Amygdala (tissue), 56 donors: ENCODE data around the gene MID2.
"Not testable (repeated sequence)": the region's sequence is repeated elsewhere in the genome, so short reads cannot be mapped to it uniquely, and the experiment has no call there.

Experiments used
- DNase-seq, 56 donors: peaks; one replicate each; lab custom pipeline; 2025; lab: John Stamatoyannopoulos, UW

MID2 gene, protein sequence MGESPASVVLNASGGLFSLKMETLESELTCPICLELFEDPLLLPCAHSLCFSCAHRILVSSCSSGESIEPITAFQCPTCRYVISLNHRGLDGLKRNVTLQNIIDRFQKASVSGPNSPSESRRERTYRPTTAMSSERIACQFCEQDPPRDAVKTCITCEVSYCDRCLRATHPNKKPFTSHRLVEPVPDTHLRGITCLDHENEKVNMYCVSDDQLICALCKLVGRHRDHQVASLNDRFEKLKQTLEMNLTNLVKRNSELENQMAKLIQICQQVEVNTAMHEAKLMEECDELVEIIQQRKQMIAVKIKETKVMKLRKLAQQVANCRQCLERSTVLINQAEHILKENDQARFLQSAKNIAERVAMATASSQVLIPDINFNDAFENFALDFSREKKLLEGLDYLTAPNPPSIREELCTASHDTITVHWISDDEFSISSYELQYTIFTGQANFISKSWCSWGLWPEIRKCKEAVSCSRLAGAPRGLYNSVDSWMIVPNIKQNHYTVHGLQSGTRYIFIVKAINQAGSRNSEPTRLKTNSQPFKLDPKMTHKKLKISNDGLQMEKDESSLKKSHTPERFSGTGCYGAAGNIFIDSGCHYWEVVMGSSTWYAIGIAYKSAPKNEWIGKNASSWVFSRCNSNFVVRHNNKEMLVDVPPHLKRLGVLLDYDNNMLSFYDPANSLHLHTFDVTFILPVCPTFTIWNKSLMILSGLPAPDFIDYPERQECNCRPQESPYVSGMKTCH

DNA sequence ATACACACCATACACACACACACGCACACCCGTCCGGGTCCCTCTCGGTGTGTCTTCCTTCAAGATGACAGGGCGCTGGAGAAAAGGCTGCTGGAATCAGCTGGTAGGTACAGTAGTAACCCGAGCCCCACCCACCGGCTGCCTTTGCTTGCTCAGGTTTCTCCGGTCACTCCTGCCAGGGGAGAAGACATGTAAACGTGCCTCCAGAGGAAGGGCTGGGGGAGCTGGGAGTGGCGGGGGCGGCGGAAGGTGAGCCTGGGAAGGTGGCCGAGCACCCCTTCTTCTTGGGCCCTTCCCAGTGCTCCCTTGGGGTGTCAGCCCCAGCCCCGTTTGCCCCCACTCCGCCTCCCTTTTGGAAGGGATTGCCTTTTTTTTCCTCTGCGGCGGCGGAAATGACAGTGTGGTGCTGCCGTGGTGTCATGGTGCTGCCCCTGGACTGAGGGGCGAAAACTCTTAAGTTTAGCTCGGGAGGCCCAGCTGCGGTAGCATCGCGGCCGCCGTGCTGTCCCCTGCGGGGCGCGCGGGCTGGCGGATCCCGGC is at the start of gene MID2:
TSS of gene MID2 (plus strand) at position 169 of the 540 bp plus-strand sequence. CDS start 561 bp downstream, outside the sequence.
- DNase-seq: peak in 24 of 56 donors; percentile 0 to 39 (median 8)

DNA sequence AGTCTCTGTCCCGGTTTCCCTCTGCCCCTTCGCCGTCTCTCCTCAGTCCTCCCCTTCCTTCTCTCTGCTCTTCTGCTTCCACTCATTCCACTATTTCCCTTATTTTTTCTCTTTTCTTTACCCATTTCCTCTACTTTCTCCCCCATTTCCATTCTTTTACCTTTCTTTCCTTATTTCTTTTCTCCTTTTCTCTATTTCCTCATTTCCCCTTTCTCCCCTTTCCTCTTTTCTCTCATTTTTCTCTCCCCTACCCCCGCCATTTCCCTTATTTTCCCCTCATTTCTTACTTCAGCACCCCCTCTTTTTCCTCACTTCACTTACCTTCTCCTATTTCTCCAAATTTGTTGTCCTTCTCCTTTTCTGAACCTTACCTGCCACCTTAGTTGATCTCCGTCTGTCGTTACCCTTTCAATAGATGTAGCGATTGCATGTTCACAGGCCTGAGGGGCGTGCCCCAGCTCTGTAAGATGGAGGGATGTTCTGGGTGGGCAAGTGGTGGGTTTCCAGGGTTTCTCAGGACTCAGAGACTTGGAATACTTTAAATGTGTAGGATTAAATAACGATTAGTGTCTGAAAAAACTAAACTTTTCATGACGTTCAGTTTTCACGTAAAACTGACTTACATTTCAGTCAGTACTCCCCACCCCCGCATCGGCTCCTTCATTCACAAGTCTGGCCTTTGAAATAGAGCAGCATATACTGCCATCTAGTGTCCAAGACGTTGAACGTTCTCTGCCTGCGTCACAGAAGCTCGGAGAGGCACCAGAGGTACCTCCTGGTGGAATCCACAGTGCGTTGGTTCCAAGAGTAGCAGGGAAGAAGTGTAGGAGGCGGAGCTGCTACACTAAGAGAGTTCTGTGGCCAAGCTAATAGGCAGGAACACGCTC is 48.8 kb upstream of the MID2 start:
- DNase-seq: peak in 52 of 56 donors; percentile 1 to 85 (median 49)

DNA sequence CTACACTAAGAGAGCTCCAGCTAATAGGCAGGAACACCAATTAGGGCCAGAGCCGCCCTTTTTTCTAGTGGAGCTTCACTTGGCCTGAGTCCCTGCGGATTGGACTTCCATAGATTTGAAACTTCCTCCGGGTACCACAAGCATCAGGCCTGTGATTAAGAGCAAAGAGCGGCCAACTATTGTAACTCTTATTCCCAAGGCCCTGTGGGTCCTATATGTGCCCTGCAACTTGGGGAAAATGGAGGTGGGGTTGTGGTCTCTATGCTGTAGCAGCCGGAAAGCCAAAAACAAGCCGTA is 48.2 kb upstream of the MID2 start, which contains the start of gene NCBP2L:
TSS of gene NCBP2L (plus strand) at position 198 of the 297 bp plus-strand sequence. CDS start 16,488 bp downstream, outside the sequence.
- DNase-seq: no peak

DNA sequence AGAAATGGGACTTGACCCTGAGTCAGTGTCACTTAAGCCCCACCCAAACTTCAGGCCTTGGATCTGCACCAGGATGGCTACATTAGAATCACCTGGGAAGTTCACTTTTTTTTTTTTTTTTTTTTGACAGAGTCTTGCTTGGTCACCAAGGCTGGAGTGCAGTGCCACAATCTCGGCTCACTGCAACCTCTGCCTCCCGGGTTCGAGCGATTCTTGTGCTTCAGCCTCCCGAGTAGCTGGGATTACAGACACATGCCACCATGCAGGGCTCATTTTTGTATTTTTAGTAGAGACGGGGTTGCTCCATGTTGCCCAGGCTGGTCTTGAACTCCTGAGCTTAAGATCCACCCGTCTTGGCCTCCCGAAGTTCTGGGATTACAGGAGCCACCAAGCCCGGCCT is 45.1 kb upstream of the MID2 start:
- DNase-seq: no peak

DNA sequence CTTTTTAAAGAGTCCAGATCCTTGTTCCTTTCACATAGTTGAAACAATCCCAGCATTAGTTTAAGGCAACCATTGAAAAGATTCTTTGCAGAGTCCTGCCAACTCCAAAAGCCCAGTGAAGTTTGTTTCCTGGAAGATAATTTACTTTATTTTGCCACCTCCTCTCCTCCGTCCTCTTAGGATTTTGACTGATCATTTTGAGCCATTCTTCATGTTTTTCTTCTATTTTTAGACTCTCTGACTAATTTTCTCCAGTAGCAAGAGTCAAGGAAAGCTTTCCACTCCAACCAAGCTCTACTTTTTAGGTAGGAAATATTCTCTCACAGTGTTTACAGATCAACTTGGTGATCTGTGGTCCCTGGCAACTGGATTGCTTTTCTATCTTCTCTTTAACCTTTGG is 37.8 kb upstream of the MID2 start:
- DNase-seq: no peak

DNA sequence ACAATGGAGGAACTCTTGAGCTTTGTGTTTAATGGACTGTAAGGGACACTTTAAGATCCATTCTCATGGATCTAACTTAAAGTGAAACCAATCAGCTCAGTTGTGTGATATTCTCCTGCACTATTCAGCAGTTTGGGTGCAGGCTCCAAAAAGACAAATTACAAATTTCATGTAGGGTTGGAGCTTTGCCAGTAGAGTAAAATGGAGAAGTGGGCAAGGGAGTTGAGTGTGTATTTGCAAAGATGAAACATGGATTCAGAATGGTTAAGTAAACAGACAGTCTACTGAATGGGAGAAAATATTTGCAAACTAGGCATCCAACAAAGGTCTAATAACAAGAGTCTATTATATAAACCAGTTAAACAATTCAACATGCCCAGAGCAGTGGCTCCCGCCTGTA is 21.2 kb upstream of the MID2 start:
- DNase-seq: no peak

DNA sequence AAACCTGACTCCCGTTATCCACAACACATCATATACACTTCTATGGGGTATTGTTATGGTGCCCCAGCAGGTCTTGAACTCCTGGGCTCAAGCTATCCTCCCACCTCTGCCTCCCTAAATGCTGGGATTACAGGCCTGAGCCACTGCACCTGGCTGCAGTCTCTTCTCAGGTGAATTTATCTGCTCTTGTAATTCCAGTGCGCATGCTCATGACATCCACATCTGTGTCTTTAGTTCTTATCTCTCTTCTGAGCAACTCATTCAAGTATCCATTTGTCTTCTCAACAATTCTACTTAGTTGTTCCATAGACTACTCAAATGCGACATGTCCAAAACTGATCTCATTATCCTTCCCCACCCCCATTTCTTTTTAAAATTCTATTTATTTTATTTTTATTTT is 20.5 kb upstream of the MID2 start:
- no peak for DNase-seq

DNA sequence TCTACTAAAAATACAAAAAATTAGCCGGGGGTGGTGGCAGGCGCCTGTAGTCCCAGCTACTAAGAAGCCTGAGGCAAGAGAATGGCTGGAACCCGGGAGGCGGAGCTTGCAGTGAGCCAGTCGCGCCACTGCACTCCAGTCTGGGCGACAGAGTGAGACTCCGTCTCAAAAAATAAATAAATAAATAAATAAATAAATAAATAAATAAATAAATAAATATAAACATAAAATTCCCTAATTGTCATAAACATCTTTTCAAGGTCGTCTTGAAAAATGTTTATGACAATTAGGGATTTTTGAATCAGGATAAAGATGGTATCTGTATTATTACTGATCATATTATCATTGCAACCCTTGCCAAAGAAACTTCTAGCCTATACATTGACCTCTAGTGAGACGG is 15.6 kb upstream of the MID2 start:
- DNase-seq: not testable (repeated sequence)

DNA sequence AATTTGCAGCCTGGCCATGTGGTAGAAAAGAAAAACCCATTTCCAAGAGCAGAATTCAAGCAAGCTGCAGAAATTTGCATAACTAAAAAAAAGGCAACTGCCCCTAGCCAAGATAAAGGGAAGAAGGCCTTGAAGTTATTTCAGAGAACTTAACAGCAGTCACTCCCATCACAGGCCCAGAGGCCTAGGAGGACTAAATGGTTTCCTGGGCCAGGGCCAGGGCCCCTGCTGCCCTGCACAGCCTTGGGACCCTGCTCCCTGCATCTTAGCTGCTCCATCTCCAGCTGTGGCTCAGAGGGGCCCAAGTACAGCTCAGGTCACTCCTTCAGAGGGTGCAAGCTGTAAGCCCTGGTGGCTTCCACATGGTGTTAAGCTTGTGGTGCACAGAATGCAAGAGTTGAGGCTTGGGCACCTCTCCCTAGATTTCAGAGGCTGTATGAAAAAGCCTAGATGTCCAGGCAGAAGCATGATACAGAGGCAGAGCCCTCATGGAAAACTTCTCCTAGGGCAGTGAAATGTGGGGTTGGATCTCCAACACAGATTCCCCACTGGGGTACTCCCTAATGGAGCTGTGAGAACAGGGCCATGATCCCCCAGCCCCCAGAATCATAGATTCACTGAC is 6.7 kb upstream of the MID2 start:
- DNase-seq: no peak

DNA sequence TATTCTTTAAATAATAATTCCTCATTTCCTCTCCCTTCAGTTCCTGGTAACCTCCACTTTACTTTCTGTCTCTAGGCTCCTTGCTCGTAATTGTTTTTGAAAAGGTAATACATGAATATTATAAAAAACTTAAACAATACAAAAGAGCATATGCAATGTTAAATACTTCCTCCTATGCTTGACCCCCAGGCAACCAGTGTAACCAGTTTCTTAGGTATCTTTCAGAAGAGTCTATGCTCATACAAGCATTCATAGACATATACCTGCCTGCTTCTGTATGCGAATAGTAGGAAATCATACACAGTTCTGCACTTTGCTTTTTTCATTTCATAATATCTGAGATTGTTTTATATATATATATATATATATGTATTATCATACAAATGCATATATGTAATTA is 2.6 kb upstream of the MID2 start:
- DNase-seq: no peak

DNA sequence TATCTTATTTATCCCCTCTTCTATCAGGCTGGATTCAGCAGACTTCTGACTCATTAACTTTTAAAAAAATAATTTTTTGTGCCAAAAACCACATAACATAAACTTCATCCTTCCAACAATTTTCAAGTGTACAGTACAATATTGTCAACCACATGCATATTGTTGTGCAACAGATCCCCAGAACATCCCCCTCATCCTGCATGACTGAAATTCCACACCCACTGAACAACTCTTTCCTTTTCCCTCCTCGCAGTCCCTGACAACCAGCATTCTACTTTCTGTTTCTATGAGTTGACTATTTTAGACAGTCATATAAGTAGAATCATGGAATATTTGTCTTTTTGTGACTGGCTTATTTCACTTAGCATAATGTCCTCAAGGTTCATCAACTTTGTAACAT is 2.2 kb upstream of the MID2 start:
- DNase-seq: peak in 1 of 56 donors; percentile 6

DNA sequence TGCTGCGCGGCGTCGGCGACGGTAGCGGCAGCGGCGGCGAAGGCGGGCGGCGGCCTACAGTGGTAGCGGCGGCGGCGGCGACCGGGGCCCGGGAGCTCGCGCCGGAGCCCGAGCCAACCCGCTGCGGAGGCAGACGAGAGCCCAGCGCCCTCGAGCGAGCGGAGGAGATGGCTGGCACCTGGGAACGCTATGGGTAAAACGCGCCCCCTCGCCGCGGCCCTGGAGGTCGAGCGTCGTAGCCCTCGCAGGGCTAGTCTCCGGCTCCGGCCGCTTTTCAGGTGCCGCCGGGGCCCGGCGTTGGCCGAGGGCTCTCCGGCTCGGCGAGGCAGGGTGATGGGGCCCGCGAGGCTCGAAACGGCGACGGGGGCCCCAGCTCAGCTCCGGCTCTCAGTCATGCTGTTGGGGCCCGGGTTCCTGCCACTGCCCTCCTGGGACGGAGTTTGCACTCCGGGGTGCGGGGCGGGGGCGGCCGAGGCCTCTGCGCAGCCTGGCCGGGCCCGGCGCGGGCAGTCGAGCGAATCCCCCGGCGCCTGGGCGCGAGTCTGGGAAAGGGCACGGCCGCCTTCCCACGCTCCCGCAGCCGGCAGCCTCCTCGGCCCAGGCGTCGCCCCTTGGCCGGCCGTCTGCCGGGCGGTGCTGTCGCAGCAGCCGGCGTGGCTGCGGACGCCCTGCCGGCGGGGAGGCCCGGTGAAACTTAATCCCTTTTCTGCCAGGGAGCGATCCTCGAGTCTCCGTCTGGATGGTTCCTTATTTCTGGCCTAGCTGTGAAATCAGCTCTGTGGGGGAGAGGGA is 768 bp downstream of the MID2 start:
- peak in 32 of 56 donors; percentile 0 to 51 (median 10) for DNase-seq

DNA sequence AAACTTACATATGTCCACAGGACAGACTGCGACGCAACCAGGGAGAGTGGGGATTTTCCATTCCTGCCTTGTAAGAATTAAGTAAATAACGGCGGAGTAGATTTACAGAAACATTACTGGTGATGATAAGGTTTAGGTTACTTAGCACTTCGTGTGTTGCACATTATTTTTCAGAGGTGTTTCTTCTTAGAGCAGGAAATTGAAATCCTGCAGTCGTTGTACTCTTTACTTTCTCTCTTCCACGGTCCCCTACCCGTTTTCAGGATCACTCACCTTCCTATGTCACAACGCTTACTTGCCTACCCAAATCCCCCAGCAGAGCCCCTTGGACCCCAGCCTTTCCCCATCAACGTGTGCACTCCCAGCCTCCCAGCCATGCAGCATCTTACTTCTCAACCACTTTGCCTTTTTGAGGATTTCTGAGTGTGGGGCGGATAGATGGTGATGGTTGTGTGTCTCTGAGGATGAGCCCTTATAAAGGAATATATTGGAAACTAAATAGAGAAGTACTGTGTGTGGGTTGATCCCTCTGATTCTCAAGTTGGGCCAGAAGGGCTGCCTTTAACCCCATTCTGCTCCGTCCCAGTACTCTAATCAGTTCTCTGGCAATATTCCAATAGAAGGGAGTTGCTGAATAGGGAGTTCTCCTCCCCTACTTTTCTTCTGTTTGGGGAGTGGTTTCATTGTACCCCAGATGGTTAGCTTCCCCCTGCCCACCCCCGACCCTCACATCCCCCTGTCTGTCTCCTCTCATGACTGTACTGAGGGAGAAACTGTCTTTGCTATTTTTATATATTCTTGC is 1.6 kb downstream of the MID2 start:
- peak in 1 of 56 donors; percentile 0 for DNase-seq

DNA sequence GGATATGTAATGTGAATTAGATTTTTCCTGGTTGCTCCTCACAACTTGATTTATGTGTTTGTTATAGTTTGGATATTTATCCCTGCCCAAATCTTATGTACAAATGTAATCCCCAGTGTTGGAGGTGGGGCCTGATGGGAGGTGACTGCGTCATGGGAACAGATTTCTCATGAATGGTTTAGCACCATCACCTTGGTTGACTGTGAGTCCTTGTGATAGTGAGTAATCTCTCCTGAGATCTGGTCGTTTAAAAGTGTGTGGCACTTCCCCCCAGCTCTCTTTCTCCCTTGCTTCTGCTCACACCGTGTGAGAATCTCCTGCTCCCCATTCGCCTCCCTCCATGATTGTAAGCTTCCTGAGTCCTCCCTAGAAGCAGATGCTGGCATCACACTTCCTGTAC is 2.2 kb downstream of the MID2 start:
- no peak for DNase-seq

DNA sequence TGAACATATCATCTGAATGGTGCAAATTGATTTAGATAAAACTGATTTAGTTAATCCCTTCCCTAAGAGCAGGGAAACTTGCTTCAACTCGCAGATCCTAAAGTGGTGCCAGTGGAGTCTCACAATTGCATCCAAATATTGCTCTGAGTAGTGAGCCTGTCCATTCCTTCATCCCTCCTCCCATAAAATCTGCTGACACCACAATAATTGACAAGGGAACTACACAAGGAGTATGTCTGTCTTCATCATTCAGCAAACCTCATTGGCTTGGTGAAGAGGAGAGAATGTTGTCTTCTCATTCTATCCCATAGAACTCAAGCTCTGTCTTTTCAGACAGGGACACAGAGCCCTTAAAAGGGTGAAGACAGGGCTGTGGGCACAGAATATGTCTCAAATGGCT is 4.2 kb downstream of the MID2 start:
- DNase-seq: no peak

DNA sequence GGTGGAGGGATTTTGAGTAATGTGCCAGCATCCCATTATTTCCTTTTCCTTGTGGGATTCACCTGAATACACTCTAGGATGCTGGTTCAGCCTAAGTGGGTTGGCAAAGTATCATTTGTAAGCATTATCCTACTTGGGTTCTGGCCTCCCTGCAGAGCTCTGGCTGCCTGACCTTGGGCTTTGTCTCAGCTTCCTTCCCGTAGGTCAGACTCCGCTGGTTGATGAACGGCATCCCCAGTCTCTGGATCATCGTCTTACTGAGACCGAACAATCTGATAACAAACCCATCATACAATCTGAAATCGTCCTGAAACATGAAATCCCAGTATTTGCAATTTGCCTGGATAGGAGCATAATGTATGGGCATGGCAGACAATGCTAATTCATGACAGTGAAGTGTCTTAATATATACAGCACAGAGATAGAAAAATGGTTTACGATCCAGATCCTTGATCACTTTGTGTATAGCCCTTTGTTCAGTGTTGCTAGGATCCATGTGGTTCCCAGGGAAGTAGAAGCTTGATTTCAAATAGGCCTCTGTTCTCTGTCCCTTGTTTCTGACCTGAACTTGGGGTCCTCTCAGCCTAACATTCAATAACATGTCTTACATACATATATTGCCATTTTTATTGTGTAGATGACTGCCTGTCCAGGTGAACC is 5.5 kb downstream of the MID2 start:
- peak in 2 of 56 donors; percentile 0 for DNase-seq

DNA sequence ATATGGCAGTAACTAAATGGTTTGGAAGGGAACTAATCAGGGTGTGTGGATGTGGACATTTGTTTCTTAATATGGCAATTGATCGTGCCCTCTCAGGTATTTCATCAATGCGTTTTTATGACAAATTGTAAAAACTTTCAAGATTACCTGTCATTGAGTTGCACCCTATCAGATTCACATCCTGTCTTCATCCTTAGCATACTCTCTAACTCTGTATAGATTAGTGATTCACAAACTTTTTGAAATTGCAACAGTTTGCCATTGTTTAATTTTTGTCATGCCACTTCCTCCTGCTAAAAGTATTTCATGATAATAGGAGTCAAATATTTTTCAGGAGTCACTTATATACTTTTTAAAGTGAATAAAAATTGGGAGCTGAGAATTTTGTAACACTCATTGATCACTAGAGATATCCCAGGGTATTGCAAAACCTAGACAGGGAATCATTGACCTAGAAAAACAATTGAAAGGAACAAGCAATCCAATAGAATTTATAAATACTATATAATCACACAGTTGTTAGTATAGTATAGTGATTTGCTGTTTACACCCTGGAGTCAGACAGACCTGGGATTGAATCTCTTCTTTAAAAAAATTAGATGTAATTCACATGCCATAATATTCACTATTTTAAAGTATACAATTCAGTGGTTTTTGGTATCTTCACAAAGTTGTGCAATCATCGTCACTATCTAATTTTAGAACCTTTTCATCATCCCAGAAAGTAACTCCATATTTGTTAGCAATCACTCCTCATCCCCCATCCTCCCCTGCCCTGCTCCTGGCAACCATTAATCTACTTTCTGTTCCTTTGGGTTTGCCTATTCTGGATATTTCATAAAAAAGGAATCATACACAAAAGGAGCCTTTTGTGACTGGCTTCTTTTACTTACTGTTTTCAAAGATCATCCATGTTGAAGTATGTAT is 8.9 kb downstream of the MID2 start:
- no peak for DNase-seq
